ENCODE results near the gene LLGL2.

GRCh38 chr17:75518201-75518600, 7.3 kb upstream of the LLGL2 start:
- TF ChIP-seq CTCF (conservative IDR thresholded peaks at IDR 0.05) (no peak), ZFX (IDR thresholded peaks at IDR 0.05) (no peak)
